ENCODE measurements around the gene ZBTB24.
A peak's percentile ranks its signal among the peaks of the same experiment; 100 is the strongest.

The ZBTB24 gene

DNA sequence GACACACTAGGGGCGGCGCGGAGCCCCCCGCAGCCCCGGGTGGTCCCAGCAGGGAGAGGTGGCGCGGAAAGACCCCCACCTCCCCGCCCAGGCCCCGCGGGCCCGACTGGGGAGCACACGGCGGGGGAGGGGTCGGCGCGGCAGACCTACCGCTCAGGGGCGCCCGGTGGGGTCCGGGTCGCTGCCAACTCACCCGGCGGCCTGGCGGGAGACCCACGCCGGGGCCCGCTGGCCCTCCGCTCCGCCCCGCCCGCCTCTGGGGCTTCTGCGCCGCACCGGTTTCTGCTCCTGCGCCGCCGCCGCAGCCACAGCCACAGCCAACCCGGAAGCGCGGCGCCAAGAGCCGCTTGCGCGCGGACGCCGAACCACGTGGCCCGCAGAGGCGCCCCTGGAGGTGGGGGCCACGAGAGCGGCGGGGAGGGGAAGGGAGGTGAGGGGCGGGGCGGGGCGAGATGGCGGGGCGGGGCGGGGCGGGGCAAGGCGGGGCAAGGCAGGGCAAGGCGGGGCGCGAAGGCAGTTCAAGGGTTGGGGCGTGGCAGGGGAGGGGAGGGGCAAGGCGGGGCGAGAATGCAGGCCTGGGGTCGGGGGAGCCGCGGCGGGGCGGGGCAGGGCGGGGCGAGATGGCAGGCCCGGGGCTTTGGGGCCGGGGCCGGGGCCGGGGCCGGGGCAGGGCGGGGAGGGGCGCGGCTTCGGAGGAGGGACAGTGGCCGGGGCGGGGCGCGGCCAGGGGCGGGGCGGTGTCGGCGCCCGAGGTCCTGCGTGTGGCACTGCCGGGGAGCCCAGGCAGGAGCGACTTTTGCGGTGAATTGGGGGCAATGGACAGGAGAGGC is at the start of gene ZBTB24:
ZBTB24 (minus strand) TSS at position 315 of the 830 bp plus-strand sequence. CDS start 1,193 bp downstream, outside the sequence.
- peak; percentile 85 for DNase-seq (ENCODE audit: low read depth)
- TF ChIP-seq, protein P1, sequence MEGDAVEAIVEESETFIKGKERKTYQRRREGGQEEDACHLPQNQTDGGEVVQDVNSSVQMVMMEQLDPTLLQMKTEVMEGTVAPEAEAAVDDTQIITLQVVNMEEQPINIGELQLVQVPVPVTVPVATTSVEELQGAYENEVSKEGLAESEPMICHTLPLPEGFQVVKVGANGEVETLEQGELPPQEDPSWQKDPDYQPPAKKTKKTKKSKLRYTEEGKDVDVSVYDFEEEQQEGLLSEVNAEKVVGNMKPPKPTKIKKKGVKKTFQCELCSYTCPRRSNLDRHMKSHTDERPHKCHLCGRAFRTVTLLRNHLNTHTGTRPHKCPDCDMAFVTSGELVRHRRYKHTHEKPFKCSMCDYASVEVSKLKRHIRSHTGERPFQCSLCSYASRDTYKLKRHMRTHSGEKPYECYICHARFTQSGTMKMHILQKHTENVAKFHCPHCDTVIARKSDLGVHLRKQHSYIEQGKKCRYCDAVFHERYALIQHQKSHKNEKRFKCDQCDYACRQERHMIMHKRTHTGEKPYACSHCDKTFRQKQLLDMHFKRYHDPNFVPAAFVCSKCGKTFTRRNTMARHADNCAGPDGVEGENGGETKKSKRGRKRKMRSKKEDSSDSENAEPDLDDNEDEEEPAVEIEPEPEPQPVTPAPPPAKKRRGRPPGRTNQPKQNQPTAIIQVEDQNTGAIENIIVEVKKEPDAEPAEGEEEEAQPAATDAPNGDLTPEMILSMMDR (conservative IDR thresholded peaks at IDR 0.05; ENCODE audit: control insufficient read depth, insufficient read depth, low read depth, low read length), result no peak
- H3K4me3 ChIP-seq (ENCODE audit: control insufficient read depth, low read depth, low read length), result peak within 1 kb of the TSS; percentile 80

GRCh38 chr6:109531446-109531845 is 48.4 kb upstream of the ZBTB24 start:
- DNase-seq (ENCODE audit: low read depth), result no peak
- TF ChIP-seq, protein P1 (conservative IDR thresholded peaks at IDR 0.05; ENCODE audit: control insufficient read depth, insufficient read depth, low read depth, low read length), result no peak
- no peak overlapping the region for H3K4me3 ChIP-seq (ENCODE audit: control insufficient read depth, low read depth, low read length)

DNA sequence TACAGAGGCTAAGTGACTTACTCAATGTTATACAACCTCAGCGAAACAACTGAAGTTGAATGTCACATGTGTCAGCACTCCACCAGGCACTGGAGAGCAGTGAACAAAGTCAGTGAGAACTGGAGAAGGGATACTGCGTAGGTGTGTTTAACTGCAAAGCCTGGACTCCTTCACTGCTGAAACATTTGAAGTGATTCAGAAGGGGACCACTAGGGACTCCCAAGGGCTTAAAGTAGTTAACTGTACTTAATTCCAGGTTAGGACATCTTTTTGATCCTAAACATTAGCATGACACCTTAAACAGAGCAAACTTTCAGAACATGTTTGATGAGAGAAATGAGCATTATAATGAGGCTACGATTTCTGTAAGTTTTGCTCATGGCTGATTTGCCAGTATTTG is 45.0 kb upstream of the ZBTB24 start:
- TF ChIP-seq, protein P1 (conservative IDR thresholded peaks at IDR 0.05; ENCODE audit: control insufficient read depth, insufficient read depth, low read depth, low read length), result peak; percentile 41
- peak; percentile 36 for DNase-seq (ENCODE audit: low read depth)
- H3K4me3 ChIP-seq (ENCODE audit: control insufficient read depth, low read depth, low read length), result no peak overlapping the region

- H3K4me3 ChIP-seq (ENCODE audit: control insufficient read depth, low read depth, low read length), result no peak overlapping the region
- TF ChIP-seq, protein P1 (conservative IDR thresholded peaks at IDR 0.05; ENCODE audit: control insufficient read depth, insufficient read depth, low read depth, low read length), result peak; percentile 71
- peak; percentile 77 for DNase-seq (ENCODE audit: low read depth)
Measured at GRCh38 chr6:109526905-109527628, 44.0 kb upstream of the ZBTB24 start.

DNA sequence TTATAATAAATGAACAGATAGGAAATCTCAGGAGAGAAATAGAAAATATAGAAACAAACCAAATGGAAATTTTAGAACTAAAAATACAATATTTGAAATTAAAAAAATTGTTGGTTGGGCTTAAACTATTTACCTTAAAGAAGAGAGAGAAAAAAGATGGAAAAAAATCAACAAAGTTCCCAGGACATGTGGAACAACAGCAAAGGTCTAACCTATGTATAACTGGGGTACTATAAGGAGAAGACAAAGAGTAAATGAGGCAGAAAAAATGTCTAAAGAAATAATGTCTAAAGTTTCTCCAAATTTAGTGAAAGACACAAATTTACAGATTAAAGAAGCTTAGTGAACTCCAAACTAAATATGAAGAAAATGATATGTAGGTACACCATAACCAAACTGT is 41.1 kb upstream of the ZBTB24 start:
- TF ChIP-seq, protein P1 (conservative IDR thresholded peaks at IDR 0.05; ENCODE audit: control insufficient read depth, insufficient read depth, low read depth, low read length), result no peak
- DNase-seq (ENCODE audit: low read depth), result no peak
- H3K4me3 ChIP-seq (ENCODE audit: control insufficient read depth, low read depth, low read length), result no peak overlapping the region

GRCh38 chr6:109523478-109523877 is 40.5 kb upstream of the ZBTB24 start:
- TF ChIP-seq, protein P1 (conservative IDR thresholded peaks at IDR 0.05; ENCODE audit: control insufficient read depth, insufficient read depth, low read depth, low read length), result no peak
- DNase-seq (ENCODE audit: low read depth), result peak; percentile 84

More at GRCh38 chr6:109523478-109523877, 40.5 kb upstream of the ZBTB24 start:
- no peak overlapping the region for H3K4me3 ChIP-seq (ENCODE audit: control insufficient read depth, low read depth, low read length)

All from fibroblast of mammary gland (primary cell).